Esophagus muscularis mucosa (tissue), 3 donors: ENCODE results near the gene ZMIZ1.

Experiments used
- CTCF ChIP-seq, 3 experiments: fragments of 200-600 bp in 2 of 3; fragments of 450-650 bp in 1 of 3; sonication (generic) in 2 of 3; IDR thresholded peaks; one replicate each; pipeline ENCODE4 v1.5.1; 2017 to 2019; ENCODE audit warnings: antibody characterized with exemption in 3 of 3, mild to moderate bottlenecking in 2 of 3, moderate library complexity in 1 of 3
- POLR2A ChIP-seq: fragments of 450-650 bp; IDR thresholded peaks from one replicate; pipeline ENCODE4 v1.6.1; 2017; ENCODE audit warnings: antibody characterized with exemption, moderate library complexity, mild to moderate bottlenecking, low read depth
- POLR2AphosphoS5 ChIP-seq, 2 donors: sonication (generic); formaldehyde crosslinking; IDR thresholded peaks; one replicate each; pipeline ENCODE4 v1.6.1; 2017; ENCODE audit warnings: antibody characterized with exemption in 2 of 2

- TF ChIP-seq CTCF (IDR thresholded peaks at IDR 0.05) (no peak), POLR2AphosphoS5 (IDR thresholded peaks at IDR 0.05) (no peak), POLR2A (no peak)
Observed at GRCh38 chr10:79028056-79028430, 40.7 kb upstream of the ZMIZ1 start.
